Esophagus muscularis mucosa (tissue), 4 donors: Measurements from ENCODE around the gene HIBADH.

Experiments
- EP300 ChIP-seq: sonication (generic); formaldehyde crosslinking; IDR thresholded peaks from one replicate; pipeline ENCODE4 v1.6.1; 2017; ENCODE audit warnings: antibody characterized with exemption
- POLR2A ChIP-seq: fragments of 450-650 bp; IDR thresholded peaks from one replicate; pipeline ENCODE4 v1.6.1; 2017; ENCODE audit warnings: antibody characterized with exemption, moderate library complexity, mild to moderate bottlenecking, low read depth
- POLR2AphosphoS5 ChIP-seq, 2 donors: sonication (generic); formaldehyde crosslinking; IDR thresholded peaks; one replicate each; pipeline ENCODE4 v1.6.1; 2017; ENCODE audit warnings: antibody characterized with exemption in 2 of 2
- TF ChIP-seq, protein P1 (sequence below), 3 experiments: fragments of 200-600 bp in 2 of 3; fragments of 450-650 bp in 1 of 3; sonication (generic) in 2 of 3; IDR thresholded peaks; one replicate each; pipeline ENCODE4 v1.5.1; 2017 to 2019; ENCODE audit warnings: antibody characterized with exemption in 3 of 3, mild to moderate bottlenecking in 2 of 3, moderate library complexity in 1 of 3

DNA sequence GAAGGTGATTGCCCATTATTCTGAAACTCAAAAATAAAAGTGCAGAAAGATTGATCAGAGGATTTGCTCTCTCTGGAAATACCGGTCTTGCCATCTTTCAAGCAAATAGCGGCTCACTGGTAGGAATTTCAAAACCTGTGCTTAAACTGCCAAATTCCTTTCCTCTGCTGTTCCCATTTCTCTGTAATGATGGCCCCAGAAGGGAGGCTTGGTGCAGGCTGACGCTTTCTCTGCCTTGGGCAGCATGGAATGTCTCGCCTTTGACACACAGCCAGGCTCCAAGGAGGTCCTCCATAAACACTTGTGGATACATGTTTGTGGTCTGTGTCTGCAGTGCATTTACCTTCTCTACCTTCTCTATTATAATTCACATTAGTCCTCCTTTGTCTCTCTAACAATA, 146.8 kb downstream of the HIBADH start:
- TF ChIP-seq POLR2A (no peak), EP300 (no peak), POLR2AphosphoS5 (IDR thresholded peaks at IDR 0.05) (no peak)
- TF ChIP-seq, protein P1, sequence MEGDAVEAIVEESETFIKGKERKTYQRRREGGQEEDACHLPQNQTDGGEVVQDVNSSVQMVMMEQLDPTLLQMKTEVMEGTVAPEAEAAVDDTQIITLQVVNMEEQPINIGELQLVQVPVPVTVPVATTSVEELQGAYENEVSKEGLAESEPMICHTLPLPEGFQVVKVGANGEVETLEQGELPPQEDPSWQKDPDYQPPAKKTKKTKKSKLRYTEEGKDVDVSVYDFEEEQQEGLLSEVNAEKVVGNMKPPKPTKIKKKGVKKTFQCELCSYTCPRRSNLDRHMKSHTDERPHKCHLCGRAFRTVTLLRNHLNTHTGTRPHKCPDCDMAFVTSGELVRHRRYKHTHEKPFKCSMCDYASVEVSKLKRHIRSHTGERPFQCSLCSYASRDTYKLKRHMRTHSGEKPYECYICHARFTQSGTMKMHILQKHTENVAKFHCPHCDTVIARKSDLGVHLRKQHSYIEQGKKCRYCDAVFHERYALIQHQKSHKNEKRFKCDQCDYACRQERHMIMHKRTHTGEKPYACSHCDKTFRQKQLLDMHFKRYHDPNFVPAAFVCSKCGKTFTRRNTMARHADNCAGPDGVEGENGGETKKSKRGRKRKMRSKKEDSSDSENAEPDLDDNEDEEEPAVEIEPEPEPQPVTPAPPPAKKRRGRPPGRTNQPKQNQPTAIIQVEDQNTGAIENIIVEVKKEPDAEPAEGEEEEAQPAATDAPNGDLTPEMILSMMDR (IDR thresholded peaks at IDR 0.05): no peak
